Neural progenitor cell (in vitro differentiated cells): Measurements from ENCODE around the gene MPHOSPH8.

Source experiments
- CTCF ChIP-seq: fragments of 200-600 bp; sonication (generic); IDR thresholded peaks from 2 replicates; pipeline ENCODE4 v1.5.1; 2017; ENCODE audit warnings: antibody characterized with exemption, mild to moderate bottlenecking
- EZH2phosphoT487 ChIP-seq: fragments of 200-600 bp; sonication (generic); IDR thresholded peaks from 2 replicates; pipeline ENCODE4 v1.6.1; 2017; ENCODE audit warnings: antibody characterized with exemption

- peak; percentile 43 for TF ChIP-seq CTCF
- peak; percentile 56 for TF ChIP-seq EZH2phosphoT487
These were observed 31.4 kb upstream of the MPHOSPH8 start for GRCh38 chr13:19601749-19602725.
